Lung microvascular endothelial cell (primary cell): Measurements from ENCODE around the gene EHMT1. TPM values are rescaled to one million over a fixed set of nuclear protein-coding genes. Genes with fewer than 3 reads are reported as not detected.

Experiments used
- DNase-seq, 2 donors: peaks; one replicate each; pipeline versions ENCODE4 v3.0.0 to v3.0.0-alpha.2; 2010; ENCODE audit warnings: low read depth in 2 of 2
- total RNA-seq: library from RNA; depleted of rRNA; stranded (reverse); fragments of >200 nt; gene quantifications from 2 replicates; pipeline ENCODE4 v1.2.1, GENCODE V29; 2014

Gene EHMT1
- total RNA-seq, 1 donor from 2014 or later: 46.2 TPM

DNA sequence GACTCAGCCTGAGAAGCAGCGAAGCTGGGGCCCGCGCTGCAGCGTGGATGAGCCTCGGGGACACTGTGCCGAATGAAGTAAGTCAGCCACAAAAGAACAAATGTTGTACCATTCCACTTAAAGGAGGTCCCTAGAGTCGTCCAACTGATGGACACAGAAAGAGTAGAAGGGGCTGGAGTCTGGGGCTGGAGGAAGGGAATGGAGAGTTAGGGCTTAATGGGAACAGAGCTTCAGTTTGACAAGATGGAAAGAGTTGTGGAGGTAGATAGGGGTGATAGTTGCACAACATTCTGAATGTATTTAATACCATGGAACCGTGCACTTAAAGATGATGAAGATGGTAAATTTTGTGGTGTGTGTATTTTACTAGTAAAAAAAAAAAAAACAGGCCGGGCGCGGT lies 119.9 kb downstream of the EHMT1 start:
- no peak for DNase-seq

DNA sequence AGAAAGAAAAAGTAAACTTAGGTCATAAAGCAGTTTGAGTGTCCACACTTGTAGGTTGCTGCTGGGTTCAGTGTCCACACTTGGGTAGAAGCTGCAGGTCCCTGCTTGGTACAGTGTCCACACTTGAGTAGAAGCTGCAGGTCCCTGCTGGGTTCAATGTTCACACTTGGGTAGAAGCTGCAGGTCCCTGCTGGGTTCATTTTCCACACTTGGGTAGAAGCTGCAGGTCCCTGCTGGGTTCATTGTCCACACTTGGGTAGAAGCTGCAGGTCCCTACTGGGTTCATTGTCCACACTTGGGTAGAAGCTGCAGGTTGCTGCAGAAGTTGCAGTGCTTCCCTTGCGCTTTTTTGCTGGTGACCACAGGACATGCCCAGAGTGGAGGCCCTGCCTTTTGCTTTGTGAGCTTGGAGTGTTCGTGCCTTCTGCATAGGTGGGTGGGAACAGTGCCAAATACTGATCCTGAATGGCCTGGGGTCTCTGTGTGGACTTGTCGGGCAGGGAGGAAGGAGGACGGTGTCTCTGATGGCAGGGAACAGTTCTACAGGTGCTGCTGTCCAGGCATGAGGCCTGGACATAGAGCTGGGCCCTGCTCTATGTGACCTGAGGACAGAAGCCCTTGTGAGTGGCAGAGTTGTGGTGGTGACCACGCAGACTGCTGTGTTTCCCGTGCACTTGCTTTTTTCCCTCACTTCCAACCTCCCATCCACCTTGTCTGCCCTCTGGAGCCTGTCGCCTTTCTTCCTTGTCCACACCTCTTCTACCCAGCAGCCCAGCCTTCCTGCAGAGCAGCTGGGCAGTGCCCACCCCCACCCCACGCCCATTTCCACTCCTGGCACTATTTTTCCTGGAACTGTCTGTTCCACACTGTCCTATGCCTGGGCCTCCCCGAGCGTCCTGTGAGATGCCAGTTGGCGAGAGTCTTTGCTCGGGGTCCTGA lies 120.8 kb downstream of the EHMT1 start:
- DNase-seq: no peak

DNA sequence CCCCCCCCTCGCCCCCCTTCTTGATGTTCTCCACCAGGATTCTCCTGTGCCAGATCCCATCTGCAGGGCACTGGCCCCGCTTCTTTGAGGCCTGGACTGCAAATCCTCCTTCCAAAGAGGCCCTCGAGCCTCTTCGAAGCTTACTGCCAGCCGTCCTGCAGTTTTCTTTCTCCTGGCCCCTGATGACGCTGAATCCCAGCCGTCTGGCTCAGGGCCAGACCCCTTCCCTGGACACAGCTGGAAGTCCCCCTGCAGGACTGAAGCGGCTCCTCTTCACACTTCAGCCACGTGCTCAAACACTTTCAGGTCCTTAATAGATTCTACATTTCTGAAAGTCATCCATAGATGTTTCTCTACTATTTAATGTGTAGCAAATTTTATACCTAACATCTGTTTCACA lies 121.5 kb downstream of the EHMT1 start:
- peak; percentile 30 to 52 for DNase-seq

DNA sequence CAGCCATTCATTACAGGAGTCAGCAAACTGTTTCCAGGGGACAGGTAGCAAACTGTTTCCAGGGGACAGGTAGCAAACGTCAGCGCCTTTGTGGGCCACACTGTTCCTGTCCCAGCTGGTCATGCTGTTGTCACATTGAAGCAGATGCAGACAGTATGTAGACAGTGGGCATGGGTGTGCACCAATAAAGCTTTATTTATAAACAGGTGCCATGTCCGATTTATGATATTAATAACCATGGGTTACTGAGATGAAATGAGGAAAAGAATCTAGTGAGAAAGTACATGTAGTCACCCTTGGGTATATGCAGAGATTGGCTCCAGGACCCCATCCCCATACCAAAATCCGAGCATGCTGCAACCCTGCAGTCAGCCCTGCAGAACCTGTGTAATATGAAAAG lies 122.5 kb downstream of the EHMT1 start:
- DNase-seq: no peak

DNA sequence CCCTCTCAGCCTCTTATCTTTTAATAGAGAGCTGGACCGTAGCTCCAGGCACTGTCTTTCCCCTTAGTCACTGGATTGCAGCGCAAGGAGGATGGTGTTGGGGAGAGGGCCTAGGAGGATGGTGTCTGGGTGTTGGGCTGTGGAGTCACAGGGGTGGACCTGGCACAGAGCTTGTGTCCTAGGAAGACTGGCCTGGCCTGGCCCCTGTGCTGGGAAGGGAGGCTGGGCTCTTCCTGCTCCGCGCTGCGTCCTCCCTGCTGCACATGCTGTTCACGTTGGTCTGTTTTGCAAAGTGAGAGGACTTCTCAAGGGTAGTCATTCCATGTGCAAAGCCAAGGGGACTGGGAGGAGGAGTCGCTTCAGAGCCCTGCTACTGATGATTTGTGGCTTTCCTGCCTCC lies 123.9 kb downstream of the EHMT1 start:
- no peak for DNase-seq

DNA sequence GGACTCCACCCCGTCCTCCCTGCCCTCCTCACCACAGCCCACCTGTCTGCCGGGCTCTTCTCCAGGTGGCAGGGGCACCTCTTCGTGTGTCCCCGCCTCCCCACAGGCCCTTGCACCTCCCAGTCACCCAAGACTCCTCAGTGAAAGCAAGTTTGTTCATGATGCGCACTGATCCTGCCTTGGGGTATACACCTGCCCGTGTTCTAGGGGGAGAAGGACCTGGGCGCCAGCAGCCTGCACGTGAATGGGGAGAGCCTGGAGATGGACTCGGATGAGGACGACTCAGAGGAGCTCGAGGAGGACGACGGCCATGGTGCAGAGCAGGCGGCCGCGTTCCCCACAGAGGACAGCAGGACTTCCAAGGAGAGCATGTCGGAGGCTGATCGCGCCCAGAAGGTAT lies 124.9 kb downstream of the EHMT1 start:
- no peak for DNase-seq

DNA sequence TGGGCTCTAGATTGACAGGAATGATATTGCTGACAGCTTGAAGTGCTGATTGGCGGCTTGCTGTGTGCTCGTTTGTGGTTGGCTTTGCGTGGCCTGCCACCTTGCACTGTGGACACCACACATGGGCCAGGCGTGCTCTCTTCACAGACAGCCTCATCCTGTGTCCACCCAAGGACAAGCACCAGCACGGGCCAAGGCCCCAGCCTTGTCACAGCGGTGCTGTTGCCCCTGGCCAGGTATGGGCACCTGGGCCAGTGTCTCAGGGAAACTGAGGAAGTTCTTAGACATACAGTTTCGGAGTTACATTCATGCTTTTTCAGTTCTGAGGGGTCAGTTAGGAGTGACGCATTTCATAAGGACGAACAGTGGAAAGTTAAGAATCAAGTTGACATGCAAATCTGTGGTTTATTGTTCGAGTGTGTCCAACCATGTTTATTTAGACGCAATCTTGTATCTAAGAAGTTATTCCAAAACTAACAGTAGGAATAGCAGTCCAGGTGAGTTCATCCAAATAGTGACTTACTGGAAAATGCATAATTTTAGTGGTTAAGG lies 125.9 kb downstream of the EHMT1 start:
- no peak for DNase-seq

DNA sequence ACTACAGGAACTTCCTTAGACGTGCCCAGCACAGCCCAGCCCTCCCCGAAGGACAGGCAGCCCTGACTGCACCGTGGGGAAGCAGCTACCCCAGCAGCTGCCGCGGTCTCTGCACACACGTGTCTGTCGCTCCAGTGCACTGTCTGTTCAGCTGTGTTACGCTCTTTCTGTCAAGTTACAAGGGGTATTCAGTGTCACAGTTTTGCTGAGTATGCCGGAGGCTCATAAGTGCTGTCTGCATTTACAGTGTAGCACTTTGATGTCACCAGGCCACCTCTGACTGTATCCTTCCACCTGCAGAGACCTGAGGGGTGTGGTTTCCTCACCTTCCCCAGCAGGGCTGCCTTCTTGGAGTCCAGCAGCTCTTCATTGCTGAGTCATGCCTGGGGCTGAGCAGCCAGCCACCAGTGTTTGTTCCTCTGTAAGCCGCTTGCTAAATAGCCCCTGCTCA lies 126.8 kb downstream of the EHMT1 start:
- peak in 1 of 2 donors; percentile 40 for DNase-seq

DNA sequence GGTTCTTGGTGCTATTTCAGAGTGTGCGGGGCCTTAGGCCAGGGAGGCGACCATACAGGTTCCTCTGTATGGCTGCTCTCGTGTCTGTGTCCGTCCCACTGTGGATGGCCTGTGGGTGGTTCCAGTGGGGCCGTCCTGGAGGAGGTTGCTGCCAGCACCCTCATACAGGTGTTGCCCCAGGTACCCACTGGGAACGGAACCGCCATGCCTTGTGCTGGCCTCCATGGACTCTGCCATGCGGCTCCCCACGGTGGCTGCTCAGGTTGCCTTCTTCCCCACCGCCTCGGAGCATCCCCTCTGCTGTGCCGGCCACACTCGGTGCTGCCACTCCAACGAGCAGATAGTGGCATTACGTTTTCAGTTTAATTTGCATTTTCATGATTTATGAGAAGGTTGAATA lies 129.5 kb downstream of the EHMT1 start:
- DNase-seq: no peak

DNA sequence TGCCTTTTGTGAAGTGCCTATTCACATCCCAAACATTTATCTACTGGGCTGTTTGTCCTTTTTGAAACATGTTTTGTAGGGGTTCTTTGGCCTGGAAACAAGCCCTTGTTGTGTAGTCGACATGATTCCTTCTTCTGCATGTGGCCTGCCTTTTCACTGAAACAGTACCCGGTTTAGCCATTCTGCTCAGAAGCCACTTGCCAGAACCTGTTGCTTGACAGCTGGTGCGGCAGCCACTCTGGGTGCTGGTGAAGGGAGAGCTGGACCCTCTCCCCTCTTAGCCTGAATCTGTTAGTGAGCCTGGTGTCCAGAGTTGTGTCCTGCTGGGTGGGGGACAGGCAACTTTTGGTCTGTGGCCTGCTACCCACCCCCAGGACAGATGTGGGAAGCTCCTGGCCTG lies 129.9 kb downstream of the EHMT1 start:
- no peak for DNase-seq

DNA sequence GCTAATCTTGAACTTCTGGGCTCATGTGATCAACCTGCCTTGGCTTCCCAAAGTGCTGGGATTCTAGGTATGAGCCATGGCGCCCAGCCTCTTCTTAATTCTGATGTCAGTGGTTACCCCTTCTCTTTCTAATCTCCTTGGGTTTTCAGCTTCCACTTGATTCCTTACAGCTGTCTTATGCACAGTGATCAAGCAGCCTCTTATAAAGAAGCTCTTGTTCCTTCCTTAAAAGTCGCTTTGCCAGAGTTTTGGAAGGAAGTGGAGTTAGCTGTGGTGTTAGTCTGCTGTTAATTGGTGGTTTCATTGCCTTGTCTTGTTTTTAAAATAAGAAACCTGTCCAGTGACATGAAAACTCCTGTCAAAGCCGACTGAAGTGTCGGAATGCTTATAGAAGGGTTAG lies 130.7 kb downstream of the EHMT1 start:
- no peak for DNase-seq

DNA sequence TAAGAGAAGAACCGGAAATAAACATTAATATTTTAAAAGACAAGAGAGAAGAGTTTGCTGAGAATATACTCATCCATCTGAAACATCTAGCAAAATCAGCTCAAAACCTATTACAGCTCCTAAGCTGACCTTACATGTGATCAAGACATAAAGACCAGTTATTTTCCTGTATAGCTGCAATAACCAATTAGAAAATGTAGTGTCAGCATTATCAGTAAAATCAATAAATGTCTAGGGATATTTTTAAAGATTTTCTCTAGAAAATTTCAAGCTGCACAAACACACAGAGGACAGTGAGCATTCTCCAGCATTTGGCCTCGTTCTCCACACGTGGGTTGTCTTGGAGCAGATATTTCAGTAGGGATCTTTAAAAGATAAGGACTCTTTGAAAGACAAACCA lies 131.2 kb downstream of the EHMT1 start:
- no peak for DNase-seq

DNA sequence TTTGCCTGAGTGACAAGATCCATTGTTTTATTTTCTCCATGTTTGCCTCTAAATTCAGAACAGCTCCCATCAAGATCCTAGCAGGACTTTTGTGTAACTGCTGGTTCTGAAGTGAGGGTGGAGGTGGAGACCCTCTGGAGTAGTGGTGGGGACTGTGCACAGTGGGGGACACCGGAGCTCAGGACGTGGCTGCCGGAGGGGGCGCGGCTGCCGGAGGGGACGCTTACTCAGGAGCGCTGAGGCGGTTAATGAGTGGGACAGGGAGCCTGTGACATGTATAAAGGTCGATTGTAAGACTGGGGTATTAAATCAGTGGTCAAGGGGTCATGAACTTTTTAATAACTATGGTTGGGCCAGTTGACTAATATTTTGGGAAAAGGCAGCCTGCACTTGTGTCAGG lies 131.8 kb downstream of the EHMT1 start:
- no peak for DNase-seq

DNA sequence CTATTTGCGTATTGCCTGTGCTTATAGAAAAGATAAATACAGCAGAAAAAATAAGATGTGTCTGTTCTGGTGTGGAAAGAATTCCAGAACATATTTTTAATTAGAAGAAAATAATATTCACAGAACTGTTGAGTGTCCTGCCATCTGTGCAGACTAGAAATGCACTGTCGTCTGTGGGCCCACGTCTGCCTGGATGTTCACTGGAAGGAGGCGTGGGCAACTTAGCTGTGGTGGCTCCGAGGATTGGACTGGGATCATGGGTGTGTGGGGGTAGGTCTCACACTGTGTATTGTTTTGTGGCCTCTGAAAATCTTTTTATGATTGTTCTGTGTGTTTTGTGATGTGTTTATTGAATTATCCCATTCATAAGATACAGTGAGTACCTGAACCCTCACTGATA lies 132.8 kb downstream of the EHMT1 start:
- no peak for DNase-seq

DNA sequence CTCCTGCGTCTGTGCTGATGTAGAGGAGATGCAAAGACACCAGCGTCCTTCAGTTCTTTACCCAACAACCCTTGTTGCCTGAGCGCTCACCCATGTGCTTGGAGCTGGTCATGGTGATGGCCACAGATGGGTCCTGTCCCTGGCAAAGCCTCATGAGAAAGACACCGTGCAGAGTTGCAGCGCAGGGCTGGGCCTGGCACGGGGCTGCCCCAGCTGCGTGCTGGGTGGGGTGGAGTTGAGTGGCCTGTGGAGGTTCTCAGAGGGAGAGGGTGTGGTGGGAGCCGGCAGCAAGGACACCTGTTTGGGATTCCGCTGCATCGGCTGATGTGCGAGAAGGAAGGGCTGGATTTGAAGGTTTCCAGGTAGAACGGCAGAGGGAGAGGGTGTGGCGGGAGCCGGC lies 133.6 kb downstream of the EHMT1 start:
- no peak for DNase-seq

DNA sequence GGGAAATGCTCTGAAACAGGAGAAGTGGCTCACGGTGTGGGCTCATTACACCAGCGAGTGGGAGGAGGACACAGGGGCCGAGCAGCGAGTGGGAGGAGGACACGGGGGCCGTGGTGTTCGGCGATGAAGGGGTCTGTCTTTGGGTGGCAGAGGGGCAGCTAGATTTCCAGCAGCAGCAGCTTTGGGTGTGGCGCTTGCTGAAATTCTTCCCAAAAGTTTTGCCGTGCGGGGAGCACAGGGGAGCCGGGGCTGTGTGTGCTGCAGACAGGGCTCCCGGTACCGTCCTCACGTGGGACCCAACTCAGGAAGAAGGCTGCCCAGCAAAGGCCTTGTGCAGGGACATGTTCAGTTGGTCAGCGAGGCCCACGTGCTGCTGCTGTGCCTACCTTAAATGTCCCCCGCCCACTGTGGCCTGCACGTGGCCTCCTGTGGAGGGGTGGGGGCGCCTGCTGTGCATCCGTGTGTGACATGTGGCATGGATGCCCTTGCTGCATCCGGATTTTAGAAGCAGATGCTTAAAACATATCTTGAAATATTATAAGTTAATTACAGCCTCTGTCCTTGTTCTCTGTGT lies 134.5 kb downstream of the EHMT1 start:
- no peak for DNase-seq

DNA sequence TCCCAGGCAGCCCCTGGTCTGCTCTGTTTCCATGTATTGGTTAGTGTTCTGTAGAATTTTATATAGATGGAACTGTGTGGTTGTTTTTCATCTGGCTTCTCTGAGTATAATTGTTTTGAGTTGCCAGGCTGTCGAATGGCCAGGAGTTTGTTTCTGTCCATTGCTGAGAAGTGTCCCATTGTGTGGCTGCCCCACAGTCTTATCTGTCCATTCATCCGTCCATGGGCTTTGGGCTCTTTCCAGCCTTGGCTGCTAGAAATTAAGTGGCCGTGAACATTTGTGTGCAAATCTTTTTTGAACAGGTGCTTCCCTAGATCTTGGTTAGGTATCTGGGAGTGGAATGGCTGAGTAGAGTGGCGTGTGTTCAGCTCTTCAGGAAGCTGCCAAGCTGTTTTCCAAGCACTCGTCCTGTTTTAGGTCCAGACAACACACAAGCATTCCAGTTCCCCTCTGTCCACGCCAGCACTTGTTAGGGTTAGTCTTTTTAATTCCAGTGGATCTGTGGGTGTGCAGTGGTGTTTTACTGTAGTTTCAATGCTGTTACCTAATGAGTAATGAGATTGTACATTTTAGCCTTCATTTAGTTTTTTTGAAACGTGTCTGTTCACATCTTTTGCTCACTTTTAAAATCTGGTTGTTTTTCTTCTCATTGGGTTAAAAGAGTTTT lies 136.6 kb downstream of the EHMT1 start:
- DNase-seq: no peak

DNA sequence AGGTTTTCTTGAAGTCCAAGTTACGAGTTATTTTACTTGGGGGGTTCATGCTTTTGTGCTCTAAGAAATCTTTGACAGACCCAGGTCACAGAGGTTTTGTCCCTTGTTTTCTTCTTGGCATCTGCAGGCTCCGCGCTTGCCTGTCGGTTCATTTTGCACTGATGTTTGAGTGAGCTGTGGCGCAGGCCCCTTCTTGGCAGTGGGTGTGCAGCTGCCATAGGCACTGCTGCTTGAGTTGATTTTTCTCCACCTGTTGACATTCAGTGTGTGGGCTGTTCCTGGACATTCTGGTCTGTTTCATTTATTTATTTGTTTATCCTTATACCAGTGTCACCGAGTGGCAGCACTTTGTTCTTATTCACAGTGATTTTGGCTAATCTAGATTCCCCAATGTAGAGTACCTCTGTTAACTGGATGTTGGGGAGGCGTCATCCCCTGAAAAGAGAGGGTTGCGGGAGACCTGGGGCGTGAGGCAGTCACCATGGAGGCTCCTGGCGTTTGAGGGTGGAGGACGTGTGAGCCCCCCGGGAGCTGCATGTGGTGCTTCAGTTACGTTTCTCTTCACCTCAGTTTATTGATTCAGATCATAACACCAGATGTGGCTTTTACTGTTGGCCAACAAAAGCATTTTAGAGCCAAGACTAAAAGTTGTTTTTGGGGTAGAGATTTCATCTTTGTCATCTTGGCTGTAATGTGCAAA lies 137.4 kb downstream of the EHMT1 start:
- no peak for DNase-seq

DNA sequence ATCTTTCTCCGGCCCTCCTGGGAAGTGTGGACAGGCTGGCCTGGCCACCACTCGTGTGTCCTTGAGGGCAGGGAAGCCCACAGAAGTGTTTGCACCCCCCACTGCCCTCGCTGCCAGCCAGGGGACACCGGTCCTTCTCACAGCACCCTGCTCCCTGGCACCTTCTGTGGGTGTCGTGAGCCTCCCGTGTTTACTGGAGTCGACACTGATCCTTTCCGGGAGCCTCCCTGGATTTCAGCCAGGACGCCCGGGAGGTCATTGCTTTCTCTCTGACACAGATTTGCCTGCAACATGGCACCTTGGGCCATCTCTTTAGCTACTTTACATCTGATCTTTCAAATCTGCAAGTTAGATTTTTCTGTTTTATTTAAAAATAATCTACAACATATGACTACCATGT lies 138.3 kb downstream of the EHMT1 start:
- DNase-seq: no peak

DNA sequence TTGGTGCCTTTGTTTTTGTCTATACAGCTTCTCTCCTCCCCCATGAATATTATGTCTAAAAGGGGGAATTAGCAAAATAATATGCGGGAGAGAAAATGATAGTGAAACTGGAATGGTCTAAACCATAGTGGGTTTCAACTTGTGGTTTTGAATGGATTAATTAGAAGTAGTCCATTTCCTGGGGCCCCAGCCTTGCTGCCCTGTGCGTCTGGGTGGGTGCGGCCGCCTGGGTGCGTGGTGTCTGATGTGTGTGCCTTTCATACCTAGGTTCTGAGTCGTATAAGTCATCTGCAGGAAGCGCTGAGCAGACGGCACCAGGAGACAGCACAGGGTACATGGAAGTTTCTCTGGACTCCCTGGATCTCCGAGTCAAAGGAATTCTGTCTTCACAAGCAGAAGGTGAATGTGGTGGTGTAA lies 138.8 kb downstream of the EHMT1 start:
- DNase-seq: peak in 1 of 2 donors; percentile 41

DNA sequence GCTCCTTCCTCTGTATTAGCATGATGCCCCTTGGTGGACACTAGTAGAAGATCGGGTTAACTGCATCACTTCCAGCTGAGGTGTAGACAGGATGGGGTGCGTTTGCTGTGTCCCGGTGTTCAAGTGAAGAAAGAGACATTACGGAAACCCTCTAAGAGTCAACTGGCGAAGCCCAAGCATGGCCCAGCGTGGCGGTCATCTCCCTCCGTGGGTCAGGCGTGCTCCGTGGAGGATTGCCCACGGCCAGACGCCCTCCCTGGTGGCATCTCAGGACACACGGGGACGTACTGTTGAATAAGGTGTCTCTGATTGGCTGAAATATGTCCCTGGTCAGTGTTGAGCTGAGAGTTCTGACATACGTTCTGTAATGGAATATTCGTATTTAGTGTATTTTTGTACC lies 139.3 kb downstream of the EHMT1 start:
- no peak for DNase-seq

DNA sequence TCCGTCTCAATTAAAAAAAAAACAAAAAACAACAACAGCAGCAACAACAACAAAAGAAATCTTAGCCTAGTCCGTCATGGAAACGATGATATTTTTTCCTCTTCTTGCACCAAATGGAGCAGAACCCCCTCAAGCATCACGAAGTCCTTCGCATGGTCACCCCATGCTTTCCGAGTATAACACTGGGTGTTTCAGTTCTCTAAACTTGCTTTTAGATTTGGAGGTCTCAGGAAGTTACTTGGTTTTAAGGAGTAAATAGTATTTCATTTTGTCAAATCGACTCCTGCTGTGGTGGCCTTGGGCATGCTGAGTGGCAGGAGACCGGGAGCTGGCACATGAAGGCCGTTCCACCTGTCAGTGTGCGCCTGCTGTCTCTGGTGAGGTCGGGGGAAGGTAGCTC lies 140.3 kb downstream of the EHMT1 start:
- no peak for DNase-seq
